Type B pancreatic cell (in vitro differentiated cells): ENCODE data around the gene LPIN1. TPM values are rescaled to one million over a fixed set of nuclear protein-coding genes. Genes with fewer than 3 reads are reported as not detected.

Source experiments
- DNase-seq: peaks from one replicate; pipeline ENCODE4 v3.0.0; 2021; ENCODE audit warnings: mixed read lengths; ENCODE audit not compliant: unreplicated experiment; ENCODE audit errors: extremely low spot score
- H3K27ac Mint-ChIP-seq: 2 replicates; pipeline ENCODE4 v1.8.0; 2021; ENCODE audit warnings: mild to moderate bottlenecking, mixed read lengths
- H3K27me3 Mint-ChIP-seq: 2 replicates; pipeline ENCODE4 v1.8.0; 2021; ENCODE audit warnings: mixed read lengths
- H3K36me3 Mint-ChIP-seq: 2 replicates; pipeline ENCODE4 v1.8.0; 2021; ENCODE audit warnings: mixed read lengths
- H3K4me1 Mint-ChIP-seq: one replicate; pipeline ENCODE4 v1.8.0; 2021; ENCODE audit warnings: mixed read lengths; ENCODE audit not compliant: unreplicated experiment
- H3K4me3 Mint-ChIP-seq: 2 replicates; pipeline ENCODE4 v1.8.0; 2021; ENCODE audit warnings: mild to moderate bottlenecking, mixed read lengths
- H3K9me3 Mint-ChIP-seq: 2 replicates; pipeline ENCODE4 v1.8.0; 2021; ENCODE audit warnings: mixed read lengths
- CTCF ChIP-seq: fragments of 200-600 bp; sonication (generic); conservative IDR thresholded peaks from 2 replicates; pipeline ENCODE4 v1.5.0; 2021; ENCODE audit warnings: antibody characterized with exemption, mild to moderate bottlenecking
- long read RNA-seq: library from polyadenylated mRNA; unstranded; transcript quantifications from one replicate; pipeline ENCODE4 v2.0.0, GENCODE V29; 2020
- total RNA-seq: library from RNA; stranded (reverse); gene quantifications from 2 replicates; pipeline ENCODE4 v1.2.1, GENCODE V29; 2021; ENCODE audit warnings: low replicate concordance

Gene LPIN1
- 20.1 and 26.8 TPM in 2 replicates for total RNA-seq
- long read RNA-seq, full-length matches to known transcripts: 1 of 16 reads
- long read RNA-seq, partial matches to known transcripts: 11 of 16 reads
- long read RNA-seq, other reads (novel, unspliced or antisense): 4 of 16 reads

- H3K4me1 Mint-ChIP-seq: peaks cover 53% of the 10 kb centered on the region
- TF ChIP-seq CTCF: no peak
- H3K36me3 Mint-ChIP-seq: no peaks in the 10 kb centered on the region
- H3K4me3 Mint-ChIP-seq: peak within 1 kb of the TSS; percentile 89
- peak; percentile 91 for DNase-seq
- H3K9me3 Mint-ChIP-seq: no peaks in the 10 kb centered on the region
- peak within 1 kb of the TSS; percentile 81 for H3K27ac Mint-ChIP-seq
- H3K27me3 Mint-ChIP-seq: peaks cover 22% of the 10 kb centered on the region
Measured at GRCh38 chr2:11746376-11746806, at the start of gene LPIN1. Gene LPIN1 (plus strand): TSS chr2:11746632. CDS start chr2:11765542, 18,910 bp downstream.

GRCh38 chr2:11696736-11697102 lies 49.7 kb upstream of the LPIN1 start:
- H3K36me3 Mint-ChIP-seq: no peaks in the 10 kb centered on the region
- H3K9me3 Mint-ChIP-seq: no peaks in the 10 kb centered on the region
- H3K4me3 Mint-ChIP-seq: no peak overlapping the region
- H3K4me1 Mint-ChIP-seq: peaks cover 10% of the 10 kb centered on the region
- H3K27ac Mint-ChIP-seq: no peak overlapping the region
- no peak for DNase-seq
- no peak for TF ChIP-seq CTCF
- no peaks in the 10 kb centered on the region for H3K27me3 Mint-ChIP-seq

GRCh38 chr2:11697103-11697871 lies 49.1 kb upstream of the LPIN1 start:
- DNase-seq: no peak
- H3K4me1 Mint-ChIP-seq: peaks cover 10% of the 10 kb centered on the region
- TF ChIP-seq CTCF: no peak
- no peaks in the 10 kb centered on the region for H3K36me3 Mint-ChIP-seq
- H3K4me3 Mint-ChIP-seq: no peak overlapping the region
- H3K9me3 Mint-ChIP-seq: no peaks in the 10 kb centered on the region
- H3K27me3 Mint-ChIP-seq: no peaks in the 10 kb centered on the region
- H3K27ac Mint-ChIP-seq: no peak overlapping the region

- H3K36me3 Mint-ChIP-seq: no peaks in the 10 kb centered on the region
- peaks cover 6% of the 10 kb centered on the region for H3K4me1 Mint-ChIP-seq
- H3K27ac Mint-ChIP-seq: no peak overlapping the region
- TF ChIP-seq CTCF: no peak
- no peaks in the 10 kb centered on the region for H3K27me3 Mint-ChIP-seq
- H3K4me3 Mint-ChIP-seq: no peak overlapping the region
- no peaks in the 10 kb centered on the region for H3K9me3 Mint-ChIP-seq
- no peak for DNase-seq
Measured at GRCh38 chr2:11698009-11698922, 48.2 kb upstream of the LPIN1 start.

GRCh38 chr2:11699686-11700670 lies 46.5 kb upstream of the LPIN1 start:
- no peaks in the 10 kb centered on the region for H3K9me3 Mint-ChIP-seq
- H3K4me1 Mint-ChIP-seq: peaks cover 6% of the 10 kb centered on the region
- H3K27ac Mint-ChIP-seq: no peak overlapping the region
- no peak overlapping the region for H3K4me3 Mint-ChIP-seq
- H3K36me3 Mint-ChIP-seq: no peaks in the 10 kb centered on the region
- TF ChIP-seq CTCF: no peak
- DNase-seq: no peak
- no peaks in the 10 kb centered on the region for H3K27me3 Mint-ChIP-seq
